HG02884 (cell line): Measurements from ENCODE around the gene TYW1.
"Not testable (repeated sequence)": the region's sequence is repeated elsewhere in the genome, so short reads cannot be mapped to it uniquely, and the experiment has no call there.

Source experiments
- ATAC-seq: cut with Tn5 transposase; IDR thresholded peaks from one replicate; pipeline ENCODE4 v1.9.1; 2021; ENCODE audit warnings: mild to moderate bottlenecking, moderate library complexity; ENCODE audit not compliant: unreplicated experiment

Gene TYW1

GRCh38 chr7:67042781-67043558 lies 46.3 kb downstream of the TYW1 start:
- not testable (repeated sequence) for ATAC-seq

GRCh38 chr7:67043559-67043930 lies 46.9 kb downstream of the TYW1 start:
- ATAC-seq, result not testable (repeated sequence)

GRCh38 chr7:67045496-67045995 lies 48.9 kb downstream of the TYW1 start:
- ATAC-seq, result no peak

- not testable (repeated sequence) for ATAC-seq
Measured at GRCh38 chr7:67046819-67047218, 50.2 kb downstream of the TYW1 start.

- not testable (repeated sequence) for ATAC-seq
Measured at GRCh38 chr7:67049908-67050307, 53.3 kb downstream of the TYW1 start.

- not testable (repeated sequence) for ATAC-seq
Measured at GRCh38 chr7:67052161-67052560, 55.5 kb downstream of the TYW1 start.

GRCh38 chr7:67056683-67057082 lies 60.0 kb downstream of the TYW1 start:
- ATAC-seq, result no peak

- ATAC-seq, result not testable (repeated sequence)
Measured at GRCh38 chr7:67061321-67061720, 64.7 kb downstream of the TYW1 start.

- not testable (repeated sequence) for ATAC-seq
Measured at GRCh38 chr7:67062802-67063201, 66.2 kb downstream of the TYW1 start.

- ATAC-seq, result not testable (repeated sequence)
Measured at GRCh38 chr7:67066950-67067622, 70.5 kb downstream of the TYW1 start.

GRCh38 chr7:67076120-67076519 lies 79.5 kb downstream of the TYW1 start:
- not testable (repeated sequence) for ATAC-seq

GRCh38 chr7:67082880-67083279 lies 86.2 kb downstream of the TYW1 start:
- not testable (repeated sequence) for ATAC-seq

- not testable (repeated sequence) for ATAC-seq
Measured at GRCh38 chr7:67089261-67089660, 92.6 kb downstream of the TYW1 start.

GRCh38 chr7:67091053-67091452 lies 94.4 kb downstream of the TYW1 start:
- not testable (repeated sequence) for ATAC-seq

- ATAC-seq, result not testable (repeated sequence)
Measured at GRCh38 chr7:67098031-67098430, 101.4 kb downstream of the TYW1 start.

- ATAC-seq, result not testable (repeated sequence)
Measured at GRCh38 chr7:67099406-67099805, 102.8 kb downstream of the TYW1 start.

GRCh38 chr7:67100038-67100437 lies 103.4 kb downstream of the TYW1 start:
- ATAC-seq, result not testable (repeated sequence)

- no peak for ATAC-seq
Measured at GRCh38 chr7:67100956-67101361, 104.3 kb downstream of the TYW1 start.

- ATAC-seq, result not testable (repeated sequence)
Measured at GRCh38 chr7:67104937-67105336, 108.3 kb downstream of the TYW1 start.

- no peak for ATAC-seq
Measured at GRCh38 chr7:67105377-67105776, 108.7 kb downstream of the TYW1 start.

GRCh38 chr7:67106255-67106654 lies 109.6 kb downstream of the TYW1 start:
- not testable (repeated sequence) for ATAC-seq

- not testable (repeated sequence) for ATAC-seq
Measured at GRCh38 chr7:67111342-67111741, 114.7 kb downstream of the TYW1 start.
